Fibroblast of gingiva (primary cell): ENCODE measurements around the gene OGDH.
A peak's percentile ranks its signal among the peaks of the same experiment; 100 is the strongest.

Source experiments
- DNase-seq: peaks from one replicate; pipeline ENCODE4 v3.0.0-alpha.2; 2011; ENCODE audit warnings: low read depth

OGDH gene

GRCh38 chr7:44738051-44738723 lies 131.8 kb downstream of the OGDH start:
- DNase-seq: no peak

GRCh38 chr7:44738876-44739665 lies 132.6 kb downstream of the OGDH start:
- DNase-seq: no peak

- DNase-seq: no peak
Measured at GRCh38 chr7:44740055-44740454, 133.6 kb downstream of the OGDH start.

- no peak for DNase-seq
Measured at GRCh38 chr7:44743750-44744149, 137.3 kb downstream of the OGDH start.

- peak; percentile 86 for DNase-seq
Measured at GRCh38 chr7:44748045-44748947, 141.9 kb downstream of the OGDH start, which contains the start of gene ZMIZ2. TSS of gene ZMIZ2 (plus strand) at chr7:44748847. CDS start at chr7:44756250, 7,403 bp downstream.

- DNase-seq: no peak
Measured at GRCh38 chr7:44748948-44749731, 142.7 kb downstream of the OGDH start.

GRCh38 chr7:44749992-44750391 lies 143.6 kb downstream of the OGDH start:
- DNase-seq: no peak

GRCh38 chr7:44750424-44750823 lies 144.0 kb downstream of the OGDH start:
- no peak for DNase-seq

- DNase-seq: no peak
Measured at GRCh38 chr7:44750921-44751571, 144.6 kb downstream of the OGDH start.

GRCh38 chr7:44752822-44753221 lies 146.4 kb downstream of the OGDH start:
- no peak for DNase-seq

- DNase-seq: no peak
Measured at GRCh38 chr7:44754802-44755697, 148.6 kb downstream of the OGDH start.

GRCh38 chr7:44755698-44756627 lies 149.5 kb downstream of the OGDH start:
- no peak for DNase-seq

GRCh38 chr7:44756904-44757303 lies 150.5 kb downstream of the OGDH start:
- no peak for DNase-seq

- DNase-seq: no peak
Measured at GRCh38 chr7:44757311-44757710, 150.9 kb downstream of the OGDH start.

GRCh38 chr7:44757739-44758138 lies 151.3 kb downstream of the OGDH start:
- no peak for DNase-seq
